Eye (tissue), 1 donor: Measurements from ENCODE around the gene SDSL.

ENCODE experiments used
- DNase-seq: peaks from one replicate; pipeline ENCODE4 v3.0.0-alpha.2; 2015

The SDSL gene

GRCh38 chr12:113422030-113422885, at the start of gene SDSL:
Gene SDSL (plus strand): TSS chr12:113422380. CDS start chr12:113427983, 5,603 bp downstream.
- peak; percentile 67 for DNase-seq

GRCh38 chr12:113373440-113373839, 48.7 kb upstream of the SDSL start:
- DNase-seq: no peak

GRCh38 chr12:113373969-113374368, 48.2 kb upstream of the SDSL start:
- DNase-seq: no peak

- DNase-seq: no peak
Measured at GRCh38 chr12:113374823-113375428, 47.3 kb upstream of the SDSL start.

GRCh38 chr12:113378291-113378690, 43.9 kb upstream of the SDSL start:
- DNase-seq: no peak

GRCh38 chr12:113381220-113381619, 41.0 kb upstream of the SDSL start:
- DNase-seq: no peak

- no peak for DNase-seq
Measured at GRCh38 chr12:113382206-113382605, 40.0 kb upstream of the SDSL start.

GRCh38 chr12:113384778-113385177, 37.4 kb upstream of the SDSL start:
- DNase-seq: no peak

GRCh38 chr12:113385282-113385882, 36.8 kb upstream of the SDSL start:
- DNase-seq: no peak

- DNase-seq: no peak
Measured at GRCh38 chr12:113386866-113387566, 35.2 kb upstream of the SDSL start.

- DNase-seq: no peak
Measured at GRCh38 chr12:113387631-113388030, 34.5 kb upstream of the SDSL start.

- no peak for DNase-seq
Measured at GRCh38 chr12:113388351-113388750, 33.8 kb upstream of the SDSL start.

GRCh38 chr12:113390064-113391043, 31.8 kb upstream of the SDSL start:
- DNase-seq: no peak

- DNase-seq: no peak
Measured at GRCh38 chr12:113391145-113391544, 31.0 kb upstream of the SDSL start.

- no peak for DNase-seq
Measured at GRCh38 chr12:113391650-113392337, 30.4 kb upstream of the SDSL start.

GRCh38 chr12:113392520-113392919, 29.7 kb upstream of the SDSL start:
- DNase-seq: no peak

- DNase-seq: no peak
Measured at GRCh38 chr12:113392988-113393579, 29.1 kb upstream of the SDSL start.

GRCh38 chr12:113393749-113394148, 28.4 kb upstream of the SDSL start:
- DNase-seq: no peak

GRCh38 chr12:113395119-113395518, 27.1 kb upstream of the SDSL start:
- DNase-seq: no peak

- DNase-seq: no peak
Measured at GRCh38 chr12:113396200-113396599, 26.0 kb upstream of the SDSL start.
